Mucosa of descending colon (tissue), 3 donors: ENCODE data around the gene CCR9. TPM values are rescaled to one million over a fixed set of nuclear protein-coding genes. Genes with fewer than 3 reads are reported as not detected.
A peak's percentile ranks its signal among the peaks of the same experiment; 100 is the strongest.

Source experiments
- ATAC-seq: fragments of 200-7000 bp; cut with Tn5 transposase; one replicate; pipeline ENCODE4 v1.9.1; 2020; ENCODE audit warnings: mild to moderate bottlenecking, moderate library complexity
- DNase-seq, 3 donors: peaks; one replicate each; pipeline ENCODE4 v3.0.0-alpha.2; 2020
- H3K36me3 ChIP-seq: fragments of 200-600 bp; one replicate; pipeline ENCODE4 v1.8.0; 2021; ENCODE audit warnings: low read depth, mild to moderate bottlenecking
- H3K4me1 ChIP-seq: fragments of 200-600 bp; one replicate; pipeline ENCODE4 v1.8.0; 2021; ENCODE audit warnings: low read depth, mild to moderate bottlenecking
- H3K4me3 ChIP-seq: fragments of 200-600 bp; one replicate; pipeline ENCODE4 v1.8.0; 2021; ENCODE audit warnings: mild to moderate bottlenecking
- H3K9me3 ChIP-seq: fragments of 200-600 bp; one replicate; pipeline ENCODE4 v1.8.0; 2021; ENCODE audit warnings: mild to moderate bottlenecking
- CTCF ChIP-seq: fragments of 200-600 bp; IDR thresholded peaks from one replicate; pipeline ENCODE4 v1.8.0; 2022; ENCODE audit warnings: antibody characterized with exemption, mild to moderate bottlenecking
- intact Hi-C, 2 donors: fragments of 100-400 bp; cut with DNase I in 1 of 2; cut with micrococcal nuclease in 1 of 2; formaldehyde crosslinking; loops; one replicate each; pipeline versions ENCODE4 v1.11.0 to v1.11.1; 2022; cut with DNase I, micrococcal nuclease
- total RNA-seq, 3 donors: library from RNA; stranded (reverse); fragmentation: NEBNext Ultra II Directional in 2 of 3; extraction: Animal tissue kit (Norgen Biotek cat#: 25700) in 2 of 3; gene quantifications; one replicate each; pipeline versions ENCODE4 v1.2.1 to v1.2.4, GENCODE V29; 2021 to 2023
- donor health status: DM: no; HTN: no; CAD: no; lungs with moderate emphysema.
- donor health status: DM: no; HTN: no; CAD: no.
- donor health status: DM: no; HTN: yes; CAD: no.

The CCR9 gene
- total RNA-seq, 3 donors from 2014 or later: 0.12 to 0.22 TPM; not detected in 1

GRCh38 chr3:45873638-45874037 is 12.7 kb upstream of the CCR9 start:
- no peak for ATAC-seq
- intact Hi-C loops: no loop called here

GRCh38 chr3:45874677-45875346 is 11.5 kb upstream of the CCR9 start:
- DNase-seq (no peak), ATAC-seq (peak; percentile 45)
- intact Hi-C loops: no loop called here

More at GRCh38 chr3:45873638-45874037, 12.7 kb upstream of the CCR9 start:
- no peak for DNase-seq
- Histone ChIP-seq H3K4me3 (no peak overlapping the region), H3K9me3 (no peaks in the 10 kb centered on the region), H3K36me3 (no peaks in the 10 kb centered on the region), H3K4me1 (no peaks in the 10 kb centered on the region)
- no peak for TF ChIP-seq CTCF

GRCh38 chr3:45878124-45878523 is 8.2 kb upstream of the CCR9 start:
- TF ChIP-seq CTCF: no peak
- intact Hi-C loops: no loop called here
- H3K4me1 ChIP-seq: no peaks in the 10 kb centered on the region

More at GRCh38 chr3:45874677-45875346, 11.5 kb upstream of the CCR9 start:
- no peak for TF ChIP-seq CTCF
- Histone ChIP-seq H3K4me1 (no peaks in the 10 kb centered on the region), H3K9me3 (no peaks in the 10 kb centered on the region), H3K36me3 (no peaks in the 10 kb centered on the region), H3K4me3 (no peak overlapping the region)

GRCh38 chr3:45880725-45881077 is 5.6 kb upstream of the CCR9 start:
- Histone ChIP-seq H3K4me3 (no peak overlapping the region), H3K9me3 (no peaks in the 10 kb centered on the region), H3K36me3 (no peaks in the 10 kb centered on the region), H3K4me1 (no peaks in the 10 kb centered on the region)
- TF ChIP-seq CTCF: no peak
- DNase-seq (no peak), ATAC-seq (no peak)
- intact Hi-C loops: no loop called here

More at GRCh38 chr3:45878124-45878523, 8.2 kb upstream of the CCR9 start:
- H3K36me3 ChIP-seq: no peaks in the 10 kb centered on the region
- DNase-seq: no peak
- no peaks in the 10 kb centered on the region for H3K9me3 ChIP-seq
- no peak overlapping the region for H3K4me3 ChIP-seq
- ATAC-seq: no peak

GRCh38 chr3:45881078-45882022 is 5.0 kb upstream of the CCR9 start:
- peak in 1 of 3 donors; percentile 9 for DNase-seq
- Histone ChIP-seq H3K4me1 (no peaks in the 10 kb centered on the region), H3K36me3 (no peaks in the 10 kb centered on the region), H3K4me3 (no peak overlapping the region), H3K9me3 (no peaks in the 10 kb centered on the region)
- no peak for ATAC-seq
- intact Hi-C loops: no loop called here
- TF ChIP-seq CTCF: no peak
